ENCODE measurements around the gene CACNA2D1.

Gene CACNA2D1

GRCh38 chr7:81960026-81960425 is 483.6 kb downstream of the CACNA2D1 start:
- no peak for DNase-seq (ENCODE audit: low read depth)

GRCh38 chr7:81957517-81957916 is 486.1 kb downstream of the CACNA2D1 start:
- no peak for DNase-seq (ENCODE audit: low read depth)

- DNase-seq (ENCODE audit: low read depth) = no peak
These were observed 487.1 kb downstream of the CACNA2D1 start for GRCh38 chr7:81956520-81956919.

GRCh38 chr7:81949306-81949705 is 494.3 kb downstream of the CACNA2D1 start:
- DNase-seq (ENCODE audit: low read depth) = no peak

- no peak for DNase-seq (ENCODE audit: low read depth)
These were observed 499.5 kb downstream of the CACNA2D1 start for GRCh38 chr7:81944058-81944457.

GRCh38 chr7:81937091-81937490 is 506.5 kb downstream of the CACNA2D1 start:
- DNase-seq (ENCODE audit: low read depth) = no peak

- DNase-seq (ENCODE audit: low read depth) = no peak
These were observed 508.8 kb downstream of the CACNA2D1 start for GRCh38 chr7:81934596-81935301.

GRCh38 chr7:81932936-81933335 is 510.6 kb downstream of the CACNA2D1 start:
- no peak for DNase-seq (ENCODE audit: low read depth)

- no peak for DNase-seq (ENCODE audit: low read depth)
These were observed 514.2 kb downstream of the CACNA2D1 start for GRCh38 chr7:81929386-81929785.

- DNase-seq (ENCODE audit: low read depth) = no peak
These were observed 517.4 kb downstream of the CACNA2D1 start for GRCh38 chr7:81926154-81926553.

- DNase-seq (ENCODE audit: low read depth) = no peak
These were observed 518.0 kb downstream of the CACNA2D1 start for GRCh38 chr7:81925530-81925929.

- no peak for DNase-seq (ENCODE audit: low read depth)
These were observed 519.1 kb downstream of the CACNA2D1 start for GRCh38 chr7:81924494-81924893.

GRCh38 chr7:81919494-81919893 is 524.1 kb downstream of the CACNA2D1 start:
- no peak for DNase-seq (ENCODE audit: low read depth)

GRCh38 chr7:81908220-81908619 is 535.4 kb downstream of the CACNA2D1 start:
- no peak for DNase-seq (ENCODE audit: low read depth)

GRCh38 chr7:81903115-81903514 is 540.5 kb downstream of the CACNA2D1 start:
- DNase-seq (ENCODE audit: low read depth) = no peak

GRCh38 chr7:81902536-81902935 is 541.0 kb downstream of the CACNA2D1 start:
- DNase-seq (ENCODE audit: low read depth) = no peak
